Measurements from ENCODE around the gene ETS1. TPM values are rescaled to one million over a fixed set of nuclear protein-coding genes. Genes with fewer than 3 reads are reported as not detected.
A peak's percentile ranks its signal among the peaks of the same experiment; 100 is the strongest.

Gene ETS1
- polyA plus RNA-seq, 1 donor (not counting 4 experiments of a cell fraction or from before 2014, with no cell fraction given): 41.0 TPM

GRCh38 chr11:128487978-128488377 is 99.4 kb downstream of the ETS1 start:
- Histone ChIP-seq H2AFZ (ENCODE audit: control insufficient read depth, low read length) (no peak overlapping the region), H3K4me2 (ENCODE audit: control insufficient read depth, extremely low read depth, insufficient read depth, low read depth, low read length) (no peak overlapping the region), H3K36me3 (ENCODE audit: control insufficient read depth in 2 of 2, extremely low read depth in 1 of 2, insufficient read depth in 2 of 2, low read length in 2 of 2) (peaks cover 21 to 62% of the 10 kb centered on the region in 2 experiments), H3K4me1 (ENCODE audit: control insufficient read depth, extremely low read depth, insufficient read depth, low read length) (peaks cover 27% of the 10 kb centered on the region), H3K27ac (ENCODE audit: control insufficient read depth, insufficient read depth, low read length) (no peak overlapping the region), H4K20me1 (ENCODE audit: control insufficient read depth, extremely low read depth, insufficient read depth, low read length) (peaks cover 6% of the 10 kb centered on the region), H3K9me1 (ENCODE audit: control insufficient read depth, extremely low read depth, insufficient read depth, low read length) (peaks cover 7% of the 10 kb centered on the region), H3K79me2 (ENCODE audit: control insufficient read depth, insufficient read depth, low read length) (peaks cover 71% of the 10 kb centered on the region), H3K9ac (ENCODE audit: control insufficient read depth, extremely low read depth, insufficient read depth, low read length) (no peak overlapping the region), H3K4me3 (ENCODE audit: control insufficient read depth in 2 of 3, extremely low read depth in 1 of 3, insufficient read depth in 2 of 3, low read depth in 1 of 3, low read length in 3 of 3) (no peak overlapping the region), H3K9me3 (ENCODE audit: control insufficient read depth, low read depth, low read length) (no peaks in the 10 kb centered on the region), H3K27me3 (ENCODE audit: control insufficient read depth, extremely low read depth, insufficient read depth, low read length) (no peaks in the 10 kb centered on the region)
- dilution Hi-C loops (cut with MboI; ENCODE audit: extremely low pct_ligation_motif_present, low sequenced_read_pairs): no loop called here
- DNase-seq (ENCODE audit: low read depth, low spot score) (no peak), FAIRE-seq (no peak)
- no peak for TF ChIP-seq EZH2 (IDR thresholded peaks at IDR 0.05; ENCODE audit: low read length)
- TF ChIP-seq CTCF (optimal IDR thresholded peaks at IDR 0.05 in 1 of 3, IDR thresholded peaks at IDR 0.05 in 1 of 3, conservative IDR thresholded peaks at IDR 0.05 in 1 of 3; ENCODE audit: extremely low read depth in 1 of 3, insufficient read depth in 2 of 3, low read length in 3 of 3): no peak

GRCh38 chr11:128484172-128484571 is 103.2 kb downstream of the ETS1 start:
- dilution Hi-C loops (cut with MboI; ENCODE audit: extremely low pct_ligation_motif_present, low sequenced_read_pairs): no loop called here
- H2AFZ ChIP-seq (ENCODE audit: control insufficient read depth, low read length): no peak overlapping the region
- no peak overlapping the region for H3K9ac ChIP-seq (ENCODE audit: control insufficient read depth, extremely low read depth, insufficient read depth, low read length)
- H3K9me1 ChIP-seq (ENCODE audit: control insufficient read depth, extremely low read depth, insufficient read depth, low read length): peaks cover 6% of the 10 kb centered on the region
- H3K4me3 ChIP-seq (ENCODE audit: control insufficient read depth in 2 of 3, extremely low read depth in 1 of 3, insufficient read depth in 2 of 3, low read depth in 1 of 3, low read length in 3 of 3): no peak overlapping the region
- no peaks in the 10 kb centered on the region for H4K20me1 ChIP-seq (ENCODE audit: control insufficient read depth, extremely low read depth, insufficient read depth, low read length)
- H3K36me3 ChIP-seq (ENCODE audit: control insufficient read depth in 2 of 2, extremely low read depth in 1 of 2, insufficient read depth in 2 of 2, low read length in 2 of 2): peaks cover 21 to 55% of the 10 kb centered on the region in 2 experiments
- no peaks in the 10 kb centered on the region for H3K27me3 ChIP-seq (ENCODE audit: control insufficient read depth, extremely low read depth, insufficient read depth, low read length)
- peaks cover 14% of the 10 kb centered on the region for H3K4me1 ChIP-seq (ENCODE audit: control insufficient read depth, extremely low read depth, insufficient read depth, low read length)
- no peak overlapping the region for H3K4me2 ChIP-seq (ENCODE audit: control insufficient read depth, extremely low read depth, insufficient read depth, low read depth, low read length)
- H3K9me3 ChIP-seq (ENCODE audit: control insufficient read depth, low read depth, low read length): no peaks in the 10 kb centered on the region
- FAIRE-seq: no peak
- H3K27ac ChIP-seq (ENCODE audit: control insufficient read depth, insufficient read depth, low read length): no peak overlapping the region
- peaks cover 62% of the 10 kb centered on the region for H3K79me2 ChIP-seq (ENCODE audit: control insufficient read depth, insufficient read depth, low read length)
- TF ChIP-seq CTCF (optimal IDR thresholded peaks at IDR 0.05 in 1 of 3, IDR thresholded peaks at IDR 0.05 in 1 of 3, conservative IDR thresholded peaks at IDR 0.05 in 1 of 3; ENCODE audit: extremely low read depth in 1 of 3, insufficient read depth in 2 of 3, low read length in 3 of 3) (peak in 1 of 3 experiments; percentile 19), EZH2 (IDR thresholded peaks at IDR 0.05; ENCODE audit: low read length) (no peak)
- DNase-seq (ENCODE audit: low read depth, low spot score): no peak

All from keratinocyte (primary cell).